Activated T-helper 9 cell treated with anti-CD3 and anti-CD28 coated beads, Interleukin-2, amount 50 U/mL, for 16 hours (primary cell): ENCODE data around the gene MKRN2.
"Not testable (repeated sequence)": the region's sequence is repeated elsewhere in the genome, so short reads cannot be mapped to it uniquely, and the experiment has no call there.

Experiments used
- DNase-seq: peaks from one replicate; pipeline ENCODE4 v3.0.0-alpha.2; 2020; ENCODE audit warnings: low read depth

Gene MKRN2

GRCh38 chr3:12588039-12589009 lies 31.4 kb downstream of the MKRN2 start:
- no peak for DNase-seq

GRCh38 chr3:12590096-12590495 lies 33.2 kb downstream of the MKRN2 start:
- DNase-seq = no peak

GRCh38 chr3:12591456-12591855 lies 34.6 kb downstream of the MKRN2 start:
- DNase-seq = no peak

DNA sequence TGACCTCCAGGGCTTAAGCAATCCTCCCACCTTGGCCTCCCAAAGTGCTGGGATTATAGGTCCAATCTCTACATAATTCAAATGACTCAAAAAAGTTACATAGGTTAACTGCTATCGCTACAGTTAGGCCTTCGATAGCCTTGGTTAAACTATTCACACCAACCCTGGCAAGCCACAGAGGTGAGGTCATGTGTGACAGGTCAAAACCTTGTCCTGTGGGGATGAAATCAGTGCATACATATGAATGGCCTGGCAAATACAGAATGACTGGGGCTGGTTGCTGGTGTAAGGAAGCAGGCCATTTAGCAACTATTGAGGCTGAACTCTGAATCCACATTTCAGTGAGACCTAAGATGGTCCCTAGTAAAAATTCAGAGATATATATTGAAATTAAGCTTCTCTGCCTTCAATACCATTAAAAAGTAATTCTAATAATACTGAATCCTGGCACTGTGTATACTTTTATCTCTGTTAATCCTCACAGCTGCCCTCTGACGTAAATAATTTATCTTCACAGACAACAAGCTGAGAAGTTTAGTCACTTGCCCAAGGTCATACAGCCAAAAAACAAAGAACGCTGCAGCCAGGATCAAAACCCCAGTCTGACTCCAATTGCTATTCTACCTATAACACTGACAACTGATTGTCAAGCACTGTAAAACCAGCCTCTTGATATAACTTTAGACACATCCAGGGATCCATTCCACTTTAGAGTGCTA lies 35.3 kb downstream of the MKRN2 start:
- no peak for DNase-seq

GRCh38 chr3:12593473-12593872 lies 36.6 kb downstream of the MKRN2 start:
- DNase-seq = no peak

DNA sequence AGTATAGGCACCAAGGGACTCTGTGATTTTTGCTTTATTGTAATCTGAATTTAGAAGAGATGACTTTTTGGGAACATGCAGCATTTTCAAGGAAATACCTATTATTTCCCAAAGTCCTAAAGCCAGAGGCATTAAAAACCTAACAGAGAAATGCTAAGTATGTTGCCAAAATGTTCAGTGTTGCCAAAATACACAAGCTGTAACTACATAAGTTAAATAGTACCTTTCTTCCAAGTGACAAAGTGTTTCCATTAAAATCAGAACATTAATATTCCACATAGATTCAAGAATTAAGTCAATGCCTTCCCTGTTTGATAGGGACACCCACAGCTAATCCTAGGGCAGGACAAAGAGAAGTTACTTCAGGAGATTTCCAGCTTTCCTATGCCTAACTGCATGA lies 42.0 kb downstream of the MKRN2 start:
- no peak for DNase-seq

DNA sequence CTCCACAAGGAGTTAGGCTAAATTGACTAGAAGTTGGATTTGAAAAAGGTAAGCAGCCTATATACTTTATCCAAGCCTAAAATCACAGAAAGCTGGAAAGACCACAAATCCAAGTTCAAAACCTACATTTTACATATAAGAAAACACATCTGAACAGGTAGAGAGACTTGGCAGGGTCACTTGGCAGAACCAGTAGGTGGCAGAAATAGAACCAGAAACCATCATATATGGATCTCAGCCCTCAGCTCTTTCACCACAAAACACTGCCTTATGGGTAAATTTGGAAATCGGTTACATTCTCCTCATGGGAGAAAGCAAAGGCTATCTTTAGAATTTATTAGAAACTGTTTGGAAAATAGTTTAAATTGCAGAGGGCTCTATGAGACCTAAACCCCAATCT lies 44.2 kb downstream of the MKRN2 start:
- DNase-seq = no peak

DNA sequence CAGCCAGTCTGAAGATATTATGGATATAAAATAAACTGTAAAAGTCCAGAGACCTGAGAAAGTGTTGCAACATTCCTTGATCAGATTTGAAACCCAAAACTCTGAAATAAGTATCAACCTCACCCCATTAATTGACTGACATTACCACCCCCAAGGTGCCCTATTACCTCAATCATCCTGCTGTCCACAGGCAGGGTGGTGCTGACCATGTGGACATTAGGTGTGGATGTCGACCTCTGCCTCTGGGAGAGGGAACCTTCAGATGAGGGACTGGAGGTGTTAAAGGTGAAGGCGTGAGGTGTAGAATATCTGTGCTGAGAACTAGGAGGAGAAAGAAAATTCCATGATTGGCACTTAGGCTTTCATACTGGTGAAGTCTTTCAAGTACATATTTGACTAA lies 47.1 kb downstream of the MKRN2 start:
- no peak for DNase-seq

- DNase-seq = no peak
Measured at GRCh38 chr3:12608376-12608775, 51.5 kb downstream of the MKRN2 start.

DNA sequence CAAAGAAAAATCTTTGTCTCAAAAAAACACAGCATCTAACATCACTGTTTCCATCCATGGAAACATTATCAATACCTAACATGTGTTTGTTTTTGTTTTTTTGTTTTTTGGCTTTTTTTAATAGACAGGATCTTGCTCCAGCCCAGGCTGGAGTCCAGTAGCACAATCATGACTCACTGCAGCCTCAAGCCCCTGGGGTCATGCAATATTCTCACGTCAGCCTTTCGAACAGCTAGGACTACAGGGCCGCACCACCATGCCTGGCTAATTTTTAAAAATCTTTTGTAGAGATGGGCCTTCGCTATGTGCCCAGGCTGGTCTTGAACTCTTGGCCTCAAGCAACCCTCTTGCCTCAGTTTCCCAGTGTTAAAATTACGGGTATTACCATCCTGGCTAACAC lies 54.2 kb downstream of the MKRN2 start:
- DNase-seq = no peak

DNA sequence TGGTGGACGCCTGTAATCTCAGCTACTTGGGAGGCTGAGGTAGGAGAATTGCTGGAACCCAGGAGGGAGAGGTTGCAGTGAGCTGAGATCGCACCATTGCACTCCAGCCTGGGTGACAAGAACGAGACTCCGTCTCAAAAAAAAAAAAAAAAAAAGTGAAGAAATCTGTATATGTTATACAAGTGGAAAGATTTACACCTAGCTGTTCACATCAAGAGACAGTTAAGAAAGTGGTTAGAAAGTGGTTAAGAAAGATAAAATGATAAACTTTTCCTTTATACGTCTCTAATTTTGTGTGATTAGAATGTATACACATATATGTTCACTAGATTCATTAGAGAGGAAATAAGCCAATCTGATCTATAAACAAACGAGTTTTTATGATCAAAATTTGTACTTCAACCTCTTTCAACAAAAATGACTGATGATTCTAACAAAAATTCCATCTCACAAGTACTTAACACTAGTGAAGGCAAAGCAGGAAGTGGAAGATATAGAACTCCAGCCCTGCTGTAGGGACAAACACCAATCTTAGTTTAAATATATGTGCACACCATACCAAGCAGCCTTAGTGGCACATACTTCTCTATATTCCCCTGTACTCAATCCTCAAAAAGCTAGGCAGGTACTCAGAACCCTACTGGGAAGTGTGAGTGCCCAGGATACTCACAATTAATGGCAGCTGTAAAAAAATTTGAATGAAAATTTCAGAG lies 55.8 kb downstream of the MKRN2 start:
- DNase-seq = no peak

- DNase-seq = no peak
Measured at GRCh38 chr3:12613250-12613649, 56.4 kb downstream of the MKRN2 start.

GRCh38 chr3:12615266-12615665 lies 58.4 kb downstream of the MKRN2 start:
- DNase-seq = no peak

GRCh38 chr3:12618426-12618825 lies 61.5 kb downstream of the MKRN2 start:
- no peak for DNase-seq

GRCh38 chr3:12620305-12620704 lies 63.4 kb downstream of the MKRN2 start:
- no peak for DNase-seq

GRCh38 chr3:12620729-12621128 lies 63.8 kb downstream of the MKRN2 start:
- no peak for DNase-seq

- no peak for DNase-seq
Measured at GRCh38 chr3:12622335-12622734, 65.4 kb downstream of the MKRN2 start.

DNA sequence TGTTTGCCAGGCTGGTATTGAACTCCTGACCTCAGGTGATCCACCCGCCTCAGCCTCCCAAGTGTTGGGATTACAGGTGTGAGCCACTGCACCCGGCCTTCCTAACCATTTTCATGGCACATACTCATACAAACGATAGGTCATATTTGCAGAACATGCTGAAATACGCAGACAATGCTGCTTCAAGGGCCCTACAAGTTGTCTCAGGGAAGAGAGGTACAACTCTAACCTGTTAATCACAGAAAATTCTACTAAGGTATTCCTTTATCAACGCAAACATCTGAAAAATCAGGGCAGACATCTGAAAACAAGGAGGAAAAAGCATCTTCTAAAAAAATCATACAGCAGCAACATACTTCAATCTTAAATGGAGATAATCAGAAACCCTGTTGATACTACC lies 67.2 kb downstream of the MKRN2 start:
- DNase-seq = no peak

DNA sequence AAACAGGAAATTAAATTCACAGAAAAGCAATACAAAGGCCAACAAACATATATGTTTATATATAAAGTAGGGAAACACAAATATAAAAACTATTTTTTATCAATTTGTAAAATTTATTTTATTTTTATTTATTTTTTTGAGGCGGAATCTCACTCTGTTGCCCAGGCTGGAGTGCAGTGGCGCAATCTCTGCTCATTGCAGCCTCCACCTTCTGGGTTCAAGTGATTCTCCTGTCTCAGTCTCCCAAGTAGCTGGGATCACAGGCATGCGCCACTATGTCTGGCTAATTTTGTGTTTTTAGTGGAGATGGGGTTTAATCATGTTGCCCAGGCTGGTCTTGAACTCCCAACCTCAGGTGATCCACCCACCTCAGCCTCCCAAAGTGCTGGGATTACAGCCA lies 68.1 kb downstream of the MKRN2 start:
- not testable (repeated sequence) for DNase-seq

- DNase-seq = no peak
Measured at GRCh38 chr3:12627370-12627769, 70.5 kb downstream of the MKRN2 start.

DNA sequence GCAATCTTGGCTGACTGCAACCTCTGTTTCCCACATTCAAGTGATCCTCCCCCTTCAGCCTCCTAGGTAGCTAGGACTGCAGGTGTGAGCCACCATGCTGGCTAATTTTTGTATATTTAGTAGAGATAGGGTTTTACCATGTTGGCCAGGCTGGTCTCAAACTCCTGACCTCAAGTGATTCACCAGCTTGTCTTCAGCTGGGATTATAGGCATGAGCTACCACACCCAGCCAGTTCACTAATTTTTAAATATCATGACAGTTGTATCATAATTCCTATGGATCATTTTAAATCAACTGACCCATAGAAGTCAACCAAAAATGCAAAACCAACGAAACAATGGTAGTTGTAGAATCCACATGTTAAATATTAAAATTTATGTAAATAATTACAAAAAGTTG lies 71.9 kb downstream of the MKRN2 start:
- no peak for DNase-seq

- DNase-seq = no peak
Measured at GRCh38 chr3:12629560-12629959, 72.7 kb downstream of the MKRN2 start.

DNA sequence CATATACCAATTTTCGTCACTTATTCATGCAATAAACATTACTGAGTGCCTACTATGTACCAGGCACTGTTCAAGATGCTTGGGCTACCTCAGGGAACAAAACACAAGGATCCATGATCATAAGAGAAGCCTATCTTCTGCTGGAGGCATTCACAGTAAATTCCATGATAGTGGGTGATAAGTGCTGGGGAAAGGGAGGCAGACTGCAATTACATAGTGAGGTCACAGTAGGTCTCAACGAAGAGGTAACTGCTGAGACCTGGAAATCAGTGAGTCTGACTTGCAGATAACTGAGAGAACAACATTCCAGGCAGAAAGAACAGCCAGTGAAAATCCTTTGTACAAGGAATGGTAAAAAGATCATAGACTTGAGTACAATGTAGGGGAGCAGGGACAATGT lies 73.4 kb downstream of the MKRN2 start:
- no peak for DNase-seq
